ENCODE results near the gene GLOD5. TPM values are rescaled to one million over a fixed set of nuclear protein-coding genes. Genes with fewer than 3 reads are reported as not detected.

Gene GLOD5
- total RNA-seq, 4 donors from 2014 or later = not detected

GRCh38 chrX:48715072-48715471 lies 46.5 kb upstream of the GLOD5 start:
- intact Hi-C loops (cut with DNase I) = no loop called here
- no peaks in the 10 kb centered on the region for H3K27me3 ChIP-seq
- H3K9me3 ChIP-seq = no peaks in the 10 kb centered on the region
- H3K4me1 ChIP-seq = no peaks in the 10 kb centered on the region
- no peaks in the 10 kb centered on the region for H3K36me3 ChIP-seq
- DNase-seq (ENCODE audit: extremely low spot score) = no peak
- H3K4me3 ChIP-seq = no peak overlapping the region
- H3K27ac ChIP-seq (replicated peaks in 1 of 4) = no peak overlapping the region
- no peak for TF ChIP-seq EP300 (IDR thresholded peaks at IDR 0.05)
- TF ChIP-seq POLR2A (IDR thresholded peaks at IDR 0.05; ENCODE audit: low read depth) = no peak
- TF ChIP-seq, protein P1, sequence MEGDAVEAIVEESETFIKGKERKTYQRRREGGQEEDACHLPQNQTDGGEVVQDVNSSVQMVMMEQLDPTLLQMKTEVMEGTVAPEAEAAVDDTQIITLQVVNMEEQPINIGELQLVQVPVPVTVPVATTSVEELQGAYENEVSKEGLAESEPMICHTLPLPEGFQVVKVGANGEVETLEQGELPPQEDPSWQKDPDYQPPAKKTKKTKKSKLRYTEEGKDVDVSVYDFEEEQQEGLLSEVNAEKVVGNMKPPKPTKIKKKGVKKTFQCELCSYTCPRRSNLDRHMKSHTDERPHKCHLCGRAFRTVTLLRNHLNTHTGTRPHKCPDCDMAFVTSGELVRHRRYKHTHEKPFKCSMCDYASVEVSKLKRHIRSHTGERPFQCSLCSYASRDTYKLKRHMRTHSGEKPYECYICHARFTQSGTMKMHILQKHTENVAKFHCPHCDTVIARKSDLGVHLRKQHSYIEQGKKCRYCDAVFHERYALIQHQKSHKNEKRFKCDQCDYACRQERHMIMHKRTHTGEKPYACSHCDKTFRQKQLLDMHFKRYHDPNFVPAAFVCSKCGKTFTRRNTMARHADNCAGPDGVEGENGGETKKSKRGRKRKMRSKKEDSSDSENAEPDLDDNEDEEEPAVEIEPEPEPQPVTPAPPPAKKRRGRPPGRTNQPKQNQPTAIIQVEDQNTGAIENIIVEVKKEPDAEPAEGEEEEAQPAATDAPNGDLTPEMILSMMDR (IDR thresholded peaks at IDR 0.05) = no peak
- no peak for TF ChIP-seq POLR2AphosphoS5 (IDR thresholded peaks at IDR 0.05)
- 40% methylated on average over 2 of the region's 2 CpGs for WGBS

- DNase-seq (ENCODE audit: extremely low spot score) = no peak
- Histone ChIP-seq H3K27ac (replicated peaks in 1 of 4) (no peak overlapping the region), H3K36me3 (no peaks in the 10 kb centered on the region), H3K4me1 (no peaks in the 10 kb centered on the region), H3K9me3 (no peaks in the 10 kb centered on the region), H3K27me3 (no peaks in the 10 kb centered on the region), H3K4me3 (no peak overlapping the region)
- 65% methylated on average over 4 of the region's 4 CpGs for WGBS
- TF ChIP-seq, protein P1 (IDR thresholded peaks at IDR 0.05) = no peak
- TF ChIP-seq POLR2A (IDR thresholded peaks at IDR 0.05; ENCODE audit: low read depth) (no peak), POLR2AphosphoS5 (IDR thresholded peaks at IDR 0.05) (no peak), EP300 (IDR thresholded peaks at IDR 0.05) (no peak)
- intact Hi-C loops (cut with DNase I) = no loop called here
Measured at GRCh38 chrX:48715876-48716502, 45.6 kb upstream of the GLOD5 start.

DNA sequence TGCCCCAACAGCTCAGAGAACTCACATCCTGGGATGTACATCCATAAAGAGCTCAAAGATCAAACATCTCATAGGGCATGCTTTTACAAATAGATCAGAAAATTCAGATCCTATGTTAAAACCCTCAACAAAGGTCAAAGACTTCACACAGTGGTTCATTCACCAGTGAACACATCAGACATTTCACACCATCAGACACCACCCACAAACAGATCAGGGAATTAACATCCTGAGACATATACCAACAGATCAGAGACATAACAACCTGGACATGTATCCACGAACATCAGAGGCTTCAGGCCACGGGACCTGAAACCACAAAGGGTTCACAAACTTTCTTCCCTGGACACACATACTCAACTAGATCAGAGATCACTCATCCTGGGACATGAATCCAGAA lies 41.6 kb upstream of the GLOD5 start:
- H3K36me3 ChIP-seq = no peaks in the 10 kb centered on the region
- DNase-seq (ENCODE audit: extremely low spot score) = no peak
- TF ChIP-seq POLR2A (IDR thresholded peaks at IDR 0.05; ENCODE audit: low read depth) (no peak), EP300 (IDR thresholded peaks at IDR 0.05) (no peak), POLR2AphosphoS5 (IDR thresholded peaks at IDR 0.05) (no peak)
- TF ChIP-seq, protein P1 (IDR thresholded peaks at IDR 0.05) = no peak
- no peak overlapping the region for H3K4me3 ChIP-seq
- no peaks in the 10 kb centered on the region for H3K27me3 ChIP-seq
- H3K27ac ChIP-seq (replicated peaks in 1 of 4) = no peak overlapping the region
- 75% methylated on average over 2 of the region's 2 CpGs for WGBS
- intact Hi-C loops (cut with DNase I) = no loop called here
- no peaks in the 10 kb centered on the region for H3K9me3 ChIP-seq
- no peaks in the 10 kb centered on the region for H3K4me1 ChIP-seq

DNA sequence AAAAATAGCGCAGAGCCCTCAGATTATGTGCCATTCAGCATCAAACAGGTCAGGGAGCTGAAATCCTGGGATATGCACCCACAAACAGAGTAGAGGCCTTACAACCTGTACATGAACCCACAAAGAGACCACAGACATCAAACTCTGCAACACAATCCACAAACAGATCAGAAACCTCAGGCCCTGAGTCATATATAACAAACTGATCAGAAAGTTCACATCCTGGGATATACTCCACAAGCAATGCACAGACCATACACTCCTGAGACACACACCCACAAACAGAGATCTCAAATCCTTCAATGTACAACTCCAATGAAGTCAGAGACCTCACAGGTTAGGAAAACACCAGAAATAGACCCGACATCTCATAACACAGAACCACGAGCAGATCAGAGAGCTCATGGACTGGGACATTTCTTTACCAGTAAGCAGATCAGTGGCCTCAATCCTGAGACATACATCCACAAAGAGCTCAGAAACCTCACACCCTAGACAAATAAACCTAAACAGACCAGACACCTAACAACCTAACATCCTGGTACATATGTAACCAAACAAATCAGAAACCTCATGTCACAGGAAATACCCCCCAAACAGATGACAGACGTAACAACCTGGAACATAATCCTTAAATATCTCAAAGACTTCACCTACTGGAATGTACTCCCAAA lies 40.8 kb upstream of the GLOD5 start:
- TF ChIP-seq, protein P1 (IDR thresholded peaks at IDR 0.05) = no peak
- no peak for TF ChIP-seq EP300 (IDR thresholded peaks at IDR 0.05)
- no peak for TF ChIP-seq POLR2AphosphoS5 (IDR thresholded peaks at IDR 0.05)
- no peak for TF ChIP-seq POLR2A (IDR thresholded peaks at IDR 0.05; ENCODE audit: low read depth)
- no peak for DNase-seq (ENCODE audit: extremely low spot score)
- WGBS = 57% methylated on average over 3 of the region's 4 CpGs
- no peaks in the 10 kb centered on the region for H3K9me3 ChIP-seq
- no peak overlapping the region for H3K27ac ChIP-seq (replicated peaks in 1 of 4)
- H3K27me3 ChIP-seq = no peaks in the 10 kb centered on the region
- H3K36me3 ChIP-seq = no peaks in the 10 kb centered on the region
- H3K4me3 ChIP-seq = no peak overlapping the region
- intact Hi-C loops (cut with DNase I) = no loop called here
- H3K4me1 ChIP-seq = no peaks in the 10 kb centered on the region
